ENCODE data around the gene EXOSC5.
A peak's percentile ranks its signal among the peaks of the same experiment; 100 is the strongest.
"Not testable (repeated sequence)": the region's sequence is repeated elsewhere in the genome, so short reads cannot be mapped to it uniquely, and the experiment has no call there.

The EXOSC5 gene

DNA sequence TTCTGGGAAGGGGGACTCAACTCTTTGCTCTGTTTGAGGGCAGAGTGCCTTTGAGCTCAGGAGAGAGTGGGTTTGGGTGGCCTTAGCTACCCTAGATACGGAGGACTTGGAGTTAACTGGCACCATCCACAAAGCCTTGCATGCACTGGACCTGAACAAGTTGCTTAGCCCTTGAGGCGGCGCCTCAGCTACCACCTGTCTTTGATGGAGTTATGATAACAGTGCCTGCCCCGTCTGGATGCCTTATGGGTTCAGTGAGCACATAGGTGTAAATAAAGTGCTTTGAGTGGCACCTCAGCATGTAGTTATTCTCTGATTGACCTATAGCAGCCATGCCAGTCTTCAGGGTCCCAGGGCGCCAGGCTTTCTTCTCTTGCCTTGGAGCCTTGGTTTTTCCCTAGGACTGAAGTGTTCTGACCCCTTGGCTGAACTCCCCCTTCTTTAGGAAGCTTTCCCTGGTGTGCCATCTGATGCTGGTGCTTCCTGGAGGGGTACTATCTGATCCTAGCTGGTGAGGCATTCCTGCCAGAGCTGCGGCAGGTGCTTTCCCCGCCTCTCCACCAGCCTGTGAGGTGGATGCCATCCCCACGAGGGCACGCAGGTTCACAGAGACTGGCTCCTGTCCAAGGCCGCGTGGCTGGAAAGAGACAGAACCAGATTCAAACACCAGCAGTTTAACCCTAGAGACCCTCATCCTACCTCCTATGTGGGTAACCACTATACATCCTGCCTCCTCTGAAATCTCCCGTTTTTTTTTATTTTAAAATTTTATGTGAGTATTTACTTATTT is 6.2 kb upstream of the EXOSC5 start:
- no peak for DNase-seq

GRCh38 chr19:41402010-41402409 is 4.9 kb upstream of the EXOSC5 start:
- no peak for DNase-seq

DNA sequence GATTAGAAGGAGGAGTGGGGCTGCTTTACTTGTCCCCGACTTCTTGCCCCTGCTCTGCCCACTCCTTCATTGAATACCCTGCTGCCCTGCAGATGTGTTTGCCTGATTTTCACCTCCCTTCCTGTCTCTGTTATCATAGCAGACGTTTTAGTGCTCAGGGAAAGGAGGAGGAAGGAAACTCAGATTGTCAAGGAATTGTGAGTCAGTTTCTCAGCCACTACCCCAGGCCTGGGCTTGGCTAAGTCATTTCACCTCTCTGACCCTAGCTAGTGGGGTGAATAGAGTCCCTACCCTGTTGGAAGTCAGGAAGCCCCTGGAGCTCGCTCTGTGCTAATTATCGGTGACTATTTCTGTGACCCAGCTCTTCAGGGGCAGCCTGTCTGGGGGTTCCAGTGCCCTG is 4.3 kb upstream of the EXOSC5 start:
- DNase-seq, result no peak

GRCh38 chr19:41399525-41399924 is 2.4 kb upstream of the EXOSC5 start:
- no peak for DNase-seq

GRCh38 chr19:41399091-41399490 is 1.9 kb upstream of the EXOSC5 start:
- DNase-seq, result no peak

DNA sequence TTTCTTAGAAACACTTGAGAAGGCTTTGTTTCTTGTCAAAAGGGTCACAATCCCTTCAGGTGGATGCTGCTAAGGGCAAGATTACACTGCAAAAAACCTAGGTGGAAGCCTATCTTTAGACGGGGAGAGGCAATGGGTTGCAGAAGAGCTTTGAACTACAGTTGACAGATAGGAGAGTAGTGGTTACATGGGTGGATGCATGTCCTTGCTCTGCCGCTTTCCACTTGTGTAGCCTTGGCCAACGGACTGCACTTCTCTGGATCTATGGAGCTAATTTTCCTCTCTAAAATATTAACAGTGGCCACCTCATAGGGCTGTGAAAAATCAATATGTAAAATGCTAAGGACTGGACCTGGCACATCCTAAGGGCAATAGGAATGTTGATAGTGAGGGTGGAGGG is 1.4 kb upstream of the EXOSC5 start:
- DNase-seq, result no peak

- no peak for DNase-seq
These were observed 875 bp upstream of the EXOSC5 start for GRCh38 chr19:41398050-41398418.

DNA sequence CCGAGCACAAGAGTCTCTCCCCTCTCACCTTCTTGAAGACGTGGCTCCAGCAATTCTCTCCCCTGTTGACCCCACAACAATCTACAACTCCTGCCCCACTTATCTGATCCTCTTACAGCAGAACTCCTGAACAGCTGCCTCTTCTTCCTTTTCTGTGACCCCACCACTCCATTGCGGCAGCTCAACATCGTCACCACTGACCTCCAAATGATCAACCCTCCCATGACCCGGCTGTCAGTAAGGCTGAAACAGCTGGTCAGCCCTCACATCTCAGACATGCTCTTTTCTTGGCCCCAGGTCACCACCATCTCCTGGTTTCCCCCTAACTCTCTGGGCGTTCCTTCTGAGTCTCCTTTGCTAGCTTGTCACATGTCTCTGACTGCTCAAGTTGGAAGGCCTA is 1.8 kb downstream of the EXOSC5 start:
- DNase-seq, result no peak

- no peak for DNase-seq
These were observed 4.4 kb downstream of the EXOSC5 start for GRCh38 chr19:41392775-41393174.

DNA sequence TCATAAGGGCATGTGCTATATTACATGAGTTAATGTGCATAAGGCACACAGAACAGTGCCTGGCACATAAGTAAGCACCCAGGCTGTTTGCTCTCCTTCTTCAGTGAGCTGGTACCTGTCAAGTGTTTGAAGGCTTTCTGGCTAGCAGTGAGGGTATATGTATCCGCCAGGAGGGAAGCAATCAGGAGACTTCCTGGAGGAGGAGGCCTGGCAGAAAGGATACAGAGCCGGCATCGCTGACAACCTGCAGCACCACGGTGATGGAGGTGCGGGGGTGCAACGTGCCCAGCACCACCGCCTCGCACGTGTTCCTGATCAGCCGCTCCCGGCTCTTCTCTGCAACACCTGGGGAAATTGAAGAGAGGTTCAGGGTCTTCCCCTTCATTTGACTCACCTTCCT is 5.5 kb downstream of the EXOSC5 start:
- DNase-seq, result no peak

GRCh38 chr19:41386442-41386841 is 10.7 kb downstream of the EXOSC5 start:
- DNase-seq, result no peak

DNA sequence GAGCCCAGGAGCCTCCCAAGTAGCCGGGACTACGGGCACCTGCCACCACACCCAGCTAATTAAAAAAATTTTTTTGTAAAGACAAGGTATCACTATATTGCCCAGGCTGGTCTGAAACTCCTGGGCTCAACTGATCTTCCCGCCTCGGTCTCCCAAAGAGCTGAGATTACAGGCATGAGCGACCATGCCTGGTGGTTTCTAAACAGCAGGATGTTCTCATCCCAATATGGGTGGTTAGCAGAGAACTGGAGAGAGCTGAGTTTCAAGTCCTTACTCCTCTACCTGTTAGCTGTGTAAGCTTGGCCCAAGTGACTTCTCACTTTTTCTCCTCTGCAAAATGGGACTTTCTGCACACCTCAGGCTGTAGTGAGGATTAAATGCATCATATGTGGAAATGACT is 12.8 kb downstream of the EXOSC5 start:
- no peak for DNase-seq

DNA sequence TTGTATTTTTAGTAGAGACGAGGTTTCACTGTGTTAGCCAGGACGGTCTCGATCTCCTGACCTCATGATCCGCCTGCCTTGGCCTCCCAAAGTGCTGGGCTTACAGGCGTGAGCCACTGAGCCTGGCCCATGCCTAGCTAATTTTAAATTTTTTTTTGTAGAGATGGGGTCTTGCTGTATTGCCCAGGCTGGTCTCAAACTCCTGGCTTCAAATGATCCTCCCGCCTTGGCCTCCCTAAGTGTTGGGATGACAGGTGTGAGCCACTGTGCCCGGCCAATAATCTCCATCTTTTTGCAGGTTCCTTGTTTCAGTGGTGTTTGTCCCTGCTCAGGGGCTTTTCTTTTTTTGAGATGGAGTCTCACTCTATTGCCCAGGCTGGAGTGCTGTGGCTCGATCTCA is 15.6 kb downstream of the EXOSC5 start:
- DNase-seq, result not testable (repeated sequence)

GRCh38 chr19:41377977-41378709 is 19.0 kb downstream of the EXOSC5 start:
- peak; percentile 61 for DNase-seq

GRCh38 chr19:41376998-41377365 is 20.2 kb downstream of the EXOSC5 start:
- DNase-seq, result peak; percentile 60

DNA sequence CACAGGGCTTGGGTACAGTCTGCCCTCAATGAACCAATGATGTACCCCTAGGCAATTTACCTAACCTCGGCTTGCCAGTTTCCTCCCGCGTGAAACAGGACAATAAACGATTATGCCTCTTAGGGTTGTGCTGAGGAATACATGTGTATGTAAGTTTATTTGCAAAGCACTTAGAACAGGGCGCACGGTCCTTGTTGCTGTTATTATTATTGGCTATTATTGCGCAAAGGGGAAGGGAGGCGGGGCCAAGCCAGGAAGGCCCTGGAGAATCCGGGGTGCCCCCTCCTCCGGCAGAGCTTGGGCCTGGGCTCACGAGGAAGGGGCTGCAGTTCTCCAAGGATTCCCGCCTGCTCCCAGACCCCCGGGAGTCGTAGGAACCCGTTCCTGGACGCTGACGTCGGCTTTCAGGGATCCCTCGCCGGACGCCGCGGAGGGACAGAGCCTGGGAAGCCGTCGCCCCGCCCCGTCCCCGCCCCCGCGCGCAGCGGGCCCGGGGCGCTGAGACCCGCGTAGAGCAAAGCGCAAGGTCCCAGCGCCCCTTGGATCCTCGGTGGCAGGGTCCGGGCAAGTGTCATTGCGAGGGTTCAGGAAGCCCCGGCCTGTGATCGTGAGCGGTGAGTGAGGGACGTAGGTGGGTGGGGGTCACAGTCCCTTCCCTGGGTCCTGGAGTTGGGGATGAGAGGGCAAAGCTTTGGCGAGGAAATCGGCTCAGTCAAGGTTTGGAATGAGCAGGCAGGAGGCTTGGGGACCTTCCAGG is 20.7 kb downstream of the EXOSC5 start, which contains the start of gene TMEM91:
Gene TMEM91 (plus strand): TSS at position 293 of the 757 bp plus-strand sequence. CDS start 1,777 bp downstream, outside the sequence.
- peak; percentile 62 for DNase-seq

DNA sequence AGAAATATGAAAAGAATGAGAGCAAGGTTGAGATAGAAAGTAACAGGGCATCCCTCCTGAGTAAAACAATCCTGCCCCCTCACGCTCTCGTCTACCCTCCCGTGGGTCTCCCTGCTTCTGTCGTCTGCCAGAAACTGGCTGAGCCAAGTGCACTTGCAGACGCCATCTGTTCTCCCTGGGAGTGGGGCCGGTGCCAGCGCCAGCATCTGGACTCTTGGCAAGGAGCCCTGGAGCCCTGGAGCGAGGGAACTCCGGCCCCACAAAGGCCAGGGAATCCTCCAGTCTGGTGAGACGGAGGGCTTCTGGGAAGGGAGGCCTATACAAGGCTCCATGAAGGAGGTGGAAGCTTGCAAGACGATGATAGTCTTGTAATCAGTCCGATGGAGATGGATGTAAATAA is 23.2 kb downstream of the EXOSC5 start:
- no peak for DNase-seq

DNA sequence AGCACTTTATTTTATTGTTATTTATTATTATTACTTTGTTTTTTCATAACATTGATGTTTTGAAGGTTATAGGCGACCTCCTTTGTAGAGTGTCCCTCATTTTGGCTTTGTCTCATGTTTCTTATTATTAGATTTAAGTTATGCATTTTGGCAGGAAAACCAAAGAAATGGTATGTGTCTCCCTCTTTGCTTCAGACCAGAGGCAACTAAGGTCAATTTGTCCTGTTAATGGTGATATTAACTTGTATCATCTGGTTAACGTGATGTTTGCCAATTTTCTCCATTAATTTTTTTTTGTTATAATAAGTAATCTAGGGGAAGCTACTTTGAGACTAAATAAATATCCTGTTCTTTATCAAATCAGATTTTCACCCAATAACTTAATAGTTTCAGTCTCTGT is 24.7 kb downstream of the EXOSC5 start:
- DNase-seq, result no peak

DNA sequence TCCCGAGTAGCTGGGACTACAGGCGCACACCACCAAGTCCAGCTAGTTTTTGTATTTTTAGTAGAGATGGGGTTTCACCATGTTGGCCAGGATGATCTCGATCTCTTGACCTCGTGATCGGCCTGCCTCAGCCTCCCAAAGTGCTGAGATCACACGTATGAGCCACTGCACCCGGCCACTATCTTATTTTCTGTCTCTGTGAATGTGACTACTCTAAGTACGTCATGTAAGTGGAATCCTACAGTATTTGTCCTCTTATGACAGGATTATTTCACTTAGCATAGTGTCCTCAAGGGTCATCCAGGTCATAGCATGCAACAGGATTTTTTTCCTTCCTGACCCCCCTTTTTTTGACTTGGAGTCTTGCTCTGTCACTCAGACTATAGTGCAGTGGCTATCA is 25.6 kb downstream of the EXOSC5 start:
- no peak for DNase-seq

DNA sequence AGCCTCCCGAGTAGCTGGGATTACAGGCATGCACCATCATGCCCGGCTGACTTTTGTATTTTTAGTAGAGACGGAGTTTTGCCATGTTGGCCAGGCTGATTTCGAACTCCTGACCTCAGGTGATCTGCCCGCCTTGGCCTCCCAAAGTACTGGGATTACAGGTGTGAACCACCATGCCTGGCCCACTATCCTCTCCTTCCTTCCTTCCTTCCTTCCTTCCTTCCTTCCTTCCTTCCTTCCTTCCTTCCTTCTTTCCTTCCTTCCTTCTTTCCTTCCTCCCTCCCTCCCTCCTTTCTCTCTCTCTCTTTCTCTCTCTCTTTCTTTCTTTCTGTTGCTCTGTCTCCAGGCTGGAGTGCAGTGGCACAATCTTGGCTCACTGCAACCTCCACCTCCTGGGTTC is 26.0 kb downstream of the EXOSC5 start:
- DNase-seq, result not testable (repeated sequence)

- DNase-seq, result no peak
These were observed 27.4 kb downstream of the EXOSC5 start for GRCh38 chr19:41369769-41370168.

- no peak for DNase-seq
These were observed 29.3 kb downstream of the EXOSC5 start for GRCh38 chr19:41367848-41368301.

GRCh38 chr19:41366089-41366488 is 31.1 kb downstream of the EXOSC5 start:
- DNase-seq, result no peak

Measured in activated CD8-positive, alpha-beta memory T cell treated with anti-CD3 and anti-CD28 coated beads for 24 hours (primary cell).